ENCODE measurements around the gene GATAD2B. TPM values are rescaled to one million over a fixed set of nuclear protein-coding genes. Genes with fewer than 3 reads are reported as not detected.
A peak's percentile ranks its signal among the peaks of the same experiment; 100 is the strongest.

GATAD2B gene
- total and polyA plus RNA-seq, 7 donors, result 1.8 to 37.4 (median 16.4) TPM

GRCh38 chr1:153968000-153968363, 45.2 kb upstream of the GATAD2B start:
- Histone ChIP-seq H3K27ac (peak overlapping the region; percentile 82 to 93 (median 91)), H3K9me3 (no peaks in the 10 kb centered on the region), H3K4me1 (peaks cover 0 to 37% (median 28%) of the 10 kb centered on the region in 4 donors), H3K4me3 (peak overlapping the region; percentile 45 to 59 (median 53)), H3K36me3 (no peaks in the 10 kb centered on the region), H3K27me3 (no peaks in the 10 kb centered on the region)
- no peak for TF ChIP-seq EP300 (IDR thresholded peaks at IDR 0.05)
- TF ChIP-seq POLR2AphosphoS5 (IDR thresholded peaks at IDR 0.05), result no peak
- no peak for TF ChIP-seq POLR2A (IDR thresholded peaks at IDR 0.05)
- TF ChIP-seq CTCF (IDR thresholded peaks at IDR 0.05), result no peak
- 1 to 2% methylated on average over 8 of the region's 8 CpGs for WGBS, 2 donors
- intact Hi-C loops (cut with DNase I), result loop anchor here (2.0 kb wide), 1 partner anchor 17 kb away; no protein-coding TSS in a partner anchor
- no peak for DNase-seq

- Histone ChIP-seq H3K4me1 (peaks cover 0 to 44% (median 33%) of the 10 kb centered on the region in 4 donors), H3K9me3 (no peaks in the 10 kb centered on the region), H3K27me3 (no peaks in the 10 kb centered on the region), H3K36me3 (no peaks in the 10 kb centered on the region), H3K27ac (peak within 1 kb of the TSS; percentile 82 to 93 (median 91)), H3K4me3 (peak within 1 kb of the TSS; percentile 45 to 59 (median 53))
- TF ChIP-seq POLR2A (IDR thresholded peaks at IDR 0.05), result peak; percentile 66 to 72
- no peak for TF ChIP-seq EP300 (IDR thresholded peaks at IDR 0.05)
- peak; percentile 88 to 97 (median 95) for TF ChIP-seq POLR2AphosphoS5 (IDR thresholded peaks at IDR 0.05)
- peak in 3 of 4 experiments; percentile 12 to 27 (median 25) for TF ChIP-seq CTCF (IDR thresholded peaks at IDR 0.05)
- peak; percentile 97 for DNase-seq
- intact Hi-C loops (cut with DNase I), result no loop called here
- 0% methylated on average over 60 of the region's 60 CpGs for WGBS, 2 donors
Observed at GRCh38 chr1:153967107-153967999, 44.6 kb upstream of the GATAD2B start, which contains the start of gene CREB3L4. Gene CREB3L4, plus strand, starts transcription at chr1:153967902. Its CDS starts 624 bp downstream, at chr1:153968526.

GRCh38 chr1:153963850-153964331, 41.1 kb upstream of the GATAD2B start:
- Histone ChIP-seq H3K27me3 (no peaks in the 10 kb centered on the region), H3K36me3 (peaks cover 0 to 21% (median 6%) of the 10 kb centered on the region in 4 donors), H3K9me3 (no peaks in the 10 kb centered on the region), H3K4me1 (peaks cover 0 to 67% (median 54%) of the 10 kb centered on the region in 4 donors), H3K27ac (peak overlapping the region; percentile 95 to 98 (median 96)), H3K4me3 (peak overlapping the region; percentile 62 to 84 (median 80))
- peak; percentile 82 for DNase-seq
- intact Hi-C loops (cut with DNase I), result loop anchor here (1.0 kb wide), 1 partner anchor 22 kb away; the partner anchor contains the start of gene RAB13
- 1 to 2% methylated on average over 22 of the region's 22 CpGs for WGBS, 2 donors
- TF ChIP-seq POLR2AphosphoS5 (IDR thresholded peaks at IDR 0.05), result no peak
- TF ChIP-seq POLR2A (IDR thresholded peaks at IDR 0.05), result no peak
- no peak for TF ChIP-seq EP300 (IDR thresholded peaks at IDR 0.05)
- no peak for TF ChIP-seq CTCF (IDR thresholded peaks at IDR 0.05)

- intact Hi-C loops (cut with DNase I), result no loop called here
- Histone ChIP-seq H3K36me3 (peaks cover 0 to 21% (median 6%) of the 10 kb centered on the region in 4 donors), H3K27me3 (no peaks in the 10 kb centered on the region), H3K27ac (peak within 1 kb of the TSS; percentile 95 to 98 (median 96)), H3K4me3 (peak within 1 kb of the TSS; percentile 62 to 84 (median 80)), H3K4me1 (peaks cover 0 to 62% (median 51%) of the 10 kb centered on the region in 4 donors), H3K9me3 (no peaks in the 10 kb centered on the region)
- peak; percentile 69 to 89 (median 84) for TF ChIP-seq POLR2AphosphoS5 (IDR thresholded peaks at IDR 0.05)
- peak; percentile 45 to 67 for TF ChIP-seq POLR2A (IDR thresholded peaks at IDR 0.05)
- TF ChIP-seq EP300 (IDR thresholded peaks at IDR 0.05), result no peak
- no peak for TF ChIP-seq CTCF (IDR thresholded peaks at IDR 0.05)
- 0 to 1% methylated on average over 54 of the region's 54 CpGs for WGBS, 2 donors
- peak; percentile 99 for DNase-seq
Observed at GRCh38 chr1:153963030-153963849, 40.5 kb upstream of the GATAD2B start, which contains the start of gene SLC39A1. Gene SLC39A1, minus strand, starts transcription at chr1:153963537. Its CDS starts 822 bp downstream, at chr1:153962715.
